ENCODE measurements around the gene ZSWIM3. TPM values are rescaled to one million over a fixed set of nuclear protein-coding genes. Genes with fewer than 3 reads are reported as not detected.

The ZSWIM3 gene
- total and polyA plus RNA-seq, 2 donors (not counting 3 experiments of a cell fraction or from before 2014, with no cell fraction given): 3.8 to 4.4 TPM

DNA sequence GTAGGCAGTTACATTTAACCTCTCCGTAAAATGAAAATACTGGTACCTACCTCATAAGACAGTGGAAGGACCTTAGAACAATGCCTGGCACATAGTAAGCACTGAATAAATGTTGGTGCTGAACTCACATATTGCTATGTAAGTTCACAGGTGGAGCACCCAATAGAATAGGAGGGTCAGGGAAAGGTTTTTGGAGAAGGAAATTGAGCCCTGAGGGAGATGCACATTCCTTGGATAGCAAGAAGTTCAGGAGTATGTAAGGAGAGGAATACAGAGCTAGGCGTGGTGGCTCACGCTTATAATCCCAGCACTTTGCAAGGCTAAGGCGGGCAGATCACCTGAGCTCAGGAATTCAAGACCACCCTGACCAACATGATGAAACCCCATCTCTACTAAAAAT lies 37.9 kb upstream of the ZSWIM3 start:
- intact Hi-C loops (cut with micrococcal nuclease): loop anchor here (10.0 kb wide), 2 partner anchors 265 to 545 kb away; partner anchors contain the start of gene NCOA5

More for the DNA sequence above, 37.9 kb upstream of the ZSWIM3 start:
- DNase-seq (ENCODE audit: low read depth, low spot score): no peak
- H4K20me1 ChIP-seq (replicated peaks; ENCODE audit: control insufficient read depth, extremely low read depth, insufficient read depth, low read length): no peaks in the 10 kb centered on the region
- no peak overlapping the region for H3K9ac ChIP-seq (replicated peaks; ENCODE audit: extremely low read depth, insufficient read depth, low read length)
- no peak for FAIRE-seq
- peaks cover 6% of the 10 kb centered on the region for H3K4me1 ChIP-seq (ENCODE audit: control insufficient read depth, extremely low read depth, insufficient read depth, low read length)
- H3K9me3 ChIP-seq (replicated peaks; ENCODE audit: control insufficient read depth, insufficient read depth, low read length): no peaks in the 10 kb centered on the region
- no peak overlapping the region for H3K4me2 ChIP-seq (ENCODE audit: insufficient read depth, low read length)
- ChIA-PET CTCF (interaction anchor here (1.1 to 3.8 kb wide), 3 partner anchors 20 to 150 kb away, joined by 3 to 13 read pairs (median 6); no protein-coding TSS in a partner anchor), POLR2A (no interaction called here)
- no TSS peak for BruUV-seq (replicated peaks)
- no peak for TF ChIP-seq EZH2 (IDR thresholded peaks at IDR 0.05; ENCODE audit: borderline replicate concordance, low read depth, low read length, severe bottlenecking)
- TF ChIP-seq GATA2 (IDR thresholded peaks at IDR 0.05; ENCODE audit: insufficient read depth, insufficient read length, low read depth, low read length): no peak
- TF ChIP-seq, protein P1, sequence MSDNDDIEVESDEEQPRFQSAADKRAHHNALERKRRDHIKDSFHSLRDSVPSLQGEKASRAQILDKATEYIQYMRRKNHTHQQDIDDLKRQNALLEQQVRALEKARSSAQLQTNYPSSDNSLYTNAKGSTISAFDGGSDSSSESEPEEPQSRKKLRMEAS (IDR thresholded peaks at IDR 0.05; ENCODE audit: insufficient read depth, insufficient read length): no peak
- TF ChIP-seq, protein P2, sequence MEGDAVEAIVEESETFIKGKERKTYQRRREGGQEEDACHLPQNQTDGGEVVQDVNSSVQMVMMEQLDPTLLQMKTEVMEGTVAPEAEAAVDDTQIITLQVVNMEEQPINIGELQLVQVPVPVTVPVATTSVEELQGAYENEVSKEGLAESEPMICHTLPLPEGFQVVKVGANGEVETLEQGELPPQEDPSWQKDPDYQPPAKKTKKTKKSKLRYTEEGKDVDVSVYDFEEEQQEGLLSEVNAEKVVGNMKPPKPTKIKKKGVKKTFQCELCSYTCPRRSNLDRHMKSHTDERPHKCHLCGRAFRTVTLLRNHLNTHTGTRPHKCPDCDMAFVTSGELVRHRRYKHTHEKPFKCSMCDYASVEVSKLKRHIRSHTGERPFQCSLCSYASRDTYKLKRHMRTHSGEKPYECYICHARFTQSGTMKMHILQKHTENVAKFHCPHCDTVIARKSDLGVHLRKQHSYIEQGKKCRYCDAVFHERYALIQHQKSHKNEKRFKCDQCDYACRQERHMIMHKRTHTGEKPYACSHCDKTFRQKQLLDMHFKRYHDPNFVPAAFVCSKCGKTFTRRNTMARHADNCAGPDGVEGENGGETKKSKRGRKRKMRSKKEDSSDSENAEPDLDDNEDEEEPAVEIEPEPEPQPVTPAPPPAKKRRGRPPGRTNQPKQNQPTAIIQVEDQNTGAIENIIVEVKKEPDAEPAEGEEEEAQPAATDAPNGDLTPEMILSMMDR (IDR thresholded peaks at IDR 0.05; ENCODE audit: extremely low read depth in 1 of 2, insufficient read depth in 1 of 2, low read depth in 1 of 2, low read length in 2 of 2): no peak
- no peak for TF ChIP-seq POLR2AphosphoS5 (IDR thresholded peaks at IDR 0.05; ENCODE audit: insufficient read depth, low read depth, low read length)
- no peak for TF ChIP-seq FOS (IDR thresholded peaks at IDR 0.05; ENCODE audit: borderline replicate concordance, insufficient read depth, low read length)
- no peak for TF ChIP-seq JUN (IDR thresholded peaks at IDR 0.05; ENCODE audit: borderline replicate concordance, insufficient read depth, insufficient read length, low read depth)
- TF ChIP-seq MYC (IDR thresholded peaks at IDR 0.05; ENCODE audit: low read depth, low read length): no peak
- TF ChIP-seq POLR2A (IDR thresholded peaks at IDR 0.05; ENCODE audit: low read depth, low read length): no peak
- peaks cover 11 to 16% of the 10 kb centered on the region in 2 experiments for H3K27me3 ChIP-seq (ENCODE audit: control insufficient read depth in 2 of 2, insufficient read depth in 2 of 2, low read length in 2 of 2)
- no peak overlapping the region for H3K27ac ChIP-seq (ENCODE audit: insufficient read depth, low read depth, low read length)
- H2AFZ ChIP-seq (ENCODE audit: low read depth, low read length): no peak overlapping the region
- peaks cover 7% of the 10 kb centered on the region for H3K79me2 ChIP-seq (ENCODE audit: control insufficient read depth, insufficient read depth, low read length)
- H3K36me3 ChIP-seq (ENCODE audit: control insufficient read depth in 2 of 2, extremely low read depth in 1 of 2, insufficient read depth in 2 of 2, low read length in 2 of 2): no peaks in the 10 kb centered on the region
- no peak overlapping the region for H3K4me3 ChIP-seq (replicated peaks in 1 of 3; ENCODE audit: insufficient read depth in 1 of 3, low read depth in 1 of 3, low read length in 3 of 3)
- dilution Hi-C loops (cut with MboI; ENCODE audit: extremely low pct_ligation_motif_present, low sequenced_read_pairs): no loop called here
- H3K9me1 ChIP-seq (replicated peaks; ENCODE audit: control insufficient read depth, extremely low read depth, insufficient read depth, low read length): no peaks in the 10 kb centered on the region
